CD4-positive, alpha-beta T cell treated with Interleukin-17A for 4 hours (primary cell): Measurements from ENCODE around the gene MEAK7.
"Not testable (repeated sequence)": the region's sequence is repeated elsewhere in the genome, so short reads cannot be mapped to it uniquely, and the experiment has no call there.

Experiments
- DNase-seq: peaks from one replicate; pipeline ENCODE4 v3.0.0-alpha.2; 2020; ENCODE audit warnings: mixed read lengths

Gene MEAK7

GRCh38 chr16:84532855-84533486 is 28.5 kb upstream of the MEAK7 start:
- no peak for DNase-seq

- no peak for DNase-seq
Measured at GRCh38 chr16:84532291-84532724, 27.8 kb upstream of the MEAK7 start.

- DNase-seq, result no peak
Measured at GRCh38 chr16:84531671-84532111, 27.2 kb upstream of the MEAK7 start.

- no peak for DNase-seq
Measured at GRCh38 chr16:84530590-84530989, 26.1 kb upstream of the MEAK7 start.

- DNase-seq, result no peak
Measured at GRCh38 chr16:84529607-84530006, 25.1 kb upstream of the MEAK7 start.

- DNase-seq, result no peak
Measured at GRCh38 chr16:84528322-84528721, 23.9 kb upstream of the MEAK7 start.

GRCh38 chr16:84527532-84528269 is 23.2 kb upstream of the MEAK7 start:
- DNase-seq, result no peak

- no peak for DNase-seq
Measured at GRCh38 chr16:84526794-84527531, 22.5 kb upstream of the MEAK7 start.

GRCh38 chr16:84524941-84525581 is 20.6 kb upstream of the MEAK7 start:
- DNase-seq, result not testable (repeated sequence)

- DNase-seq, result no peak
Measured at GRCh38 chr16:84524346-84524920, 20.0 kb upstream of the MEAK7 start.

GRCh38 chr16:84521497-84521770 is 17.0 kb upstream of the MEAK7 start:
- no peak for DNase-seq

GRCh38 chr16:84520725-84521496 is 16.5 kb upstream of the MEAK7 start:
- no peak for DNase-seq

- DNase-seq, result no peak
Measured at GRCh38 chr16:84519855-84520254, 15.4 kb upstream of the MEAK7 start.

GRCh38 chr16:84518804-84519341 is 14.4 kb upstream of the MEAK7 start:
- DNase-seq, result peak; percentile 76

GRCh38 chr16:84518220-84518619 is 13.8 kb upstream of the MEAK7 start:
- DNase-seq, result not testable (repeated sequence)

GRCh38 chr16:84517366-84517765 is 12.9 kb upstream of the MEAK7 start:
- DNase-seq, result no peak

- DNase-seq, result peak; percentile 88
Measured at GRCh38 chr16:84514874-84515835, 10.7 kb upstream of the MEAK7 start.

- no peak for DNase-seq
Measured at GRCh38 chr16:84514295-84514873, 9.9 kb upstream of the MEAK7 start.

- DNase-seq, result no peak
Measured at GRCh38 chr16:84513666-84514065, 9.2 kb upstream of the MEAK7 start.

GRCh38 chr16:84513123-84513522 is 8.7 kb upstream of the MEAK7 start:
- peak; percentile 19 for DNase-seq
